Fibroblast of peridontal ligament (primary cell): ENCODE data around the gene SRGAP1.
"Not testable (repeated sequence)": the region's sequence is repeated elsewhere in the genome, so short reads cannot be mapped to it uniquely, and the experiment has no call there.

Experiments used
- DNase-seq: peaks from one replicate; pipeline ENCODE4 v3.0.0-alpha.2; 2010; ENCODE audit errors: extremely low read depth

Gene SRGAP1

DNA sequence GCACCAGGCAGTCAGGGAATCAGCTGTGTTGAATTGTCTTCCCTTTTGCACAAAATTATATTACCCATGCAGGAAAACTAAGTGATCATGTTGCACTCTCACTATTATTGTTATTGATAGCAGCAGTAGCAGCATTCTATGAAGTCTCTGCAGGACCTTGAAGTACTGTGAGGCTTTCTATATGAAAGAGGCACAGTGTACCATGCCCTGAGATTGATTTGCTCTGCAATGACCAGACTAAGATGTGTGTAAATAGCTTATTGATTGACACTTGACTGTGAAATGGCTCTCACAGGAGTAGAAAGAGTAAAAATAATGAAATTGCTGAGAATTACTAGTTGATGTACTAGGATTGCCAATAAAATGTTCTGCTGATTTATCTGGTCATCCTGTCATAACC lies 277.7 kb downstream of the SRGAP1 start:
- no peak for DNase-seq

DNA sequence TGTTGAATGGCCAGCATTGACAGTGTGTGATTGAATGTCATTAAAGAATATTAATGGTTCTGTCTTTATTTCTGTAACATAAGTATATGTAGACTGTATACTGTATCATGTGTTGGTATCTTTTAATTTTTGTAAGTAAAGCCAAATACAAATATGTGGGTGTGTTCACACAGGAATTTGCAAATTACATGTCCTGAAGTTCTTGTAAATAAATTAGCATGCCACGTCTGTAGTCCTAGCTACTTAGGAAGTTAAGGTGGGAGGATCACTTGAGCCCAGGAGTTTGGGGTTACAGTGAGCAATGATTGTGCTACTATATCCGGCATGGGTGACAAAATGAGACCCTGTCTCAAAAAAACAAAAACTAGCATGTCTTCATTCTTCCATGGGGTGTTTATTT lies 278.5 kb downstream of the SRGAP1 start:
- DNase-seq = no peak

DNA sequence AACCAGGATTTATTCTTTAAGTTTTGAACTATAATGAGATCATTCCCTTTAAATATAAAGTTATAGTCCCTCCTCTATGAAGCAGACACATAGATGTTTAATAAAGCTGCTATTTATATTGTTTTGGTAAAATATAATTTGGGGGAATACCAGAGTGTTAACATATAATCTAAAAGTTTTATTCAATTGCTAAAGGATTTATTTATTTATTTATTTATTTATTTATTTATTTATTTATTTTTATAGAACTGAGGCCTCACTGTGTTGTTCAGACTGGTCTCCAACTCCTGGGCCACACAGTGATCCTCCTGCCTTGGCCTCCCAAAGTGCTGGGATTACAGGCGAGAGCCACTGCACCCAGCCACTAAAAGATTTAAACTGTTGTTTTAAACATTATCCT lies 278.9 kb downstream of the SRGAP1 start:
- DNase-seq = no peak

DNA sequence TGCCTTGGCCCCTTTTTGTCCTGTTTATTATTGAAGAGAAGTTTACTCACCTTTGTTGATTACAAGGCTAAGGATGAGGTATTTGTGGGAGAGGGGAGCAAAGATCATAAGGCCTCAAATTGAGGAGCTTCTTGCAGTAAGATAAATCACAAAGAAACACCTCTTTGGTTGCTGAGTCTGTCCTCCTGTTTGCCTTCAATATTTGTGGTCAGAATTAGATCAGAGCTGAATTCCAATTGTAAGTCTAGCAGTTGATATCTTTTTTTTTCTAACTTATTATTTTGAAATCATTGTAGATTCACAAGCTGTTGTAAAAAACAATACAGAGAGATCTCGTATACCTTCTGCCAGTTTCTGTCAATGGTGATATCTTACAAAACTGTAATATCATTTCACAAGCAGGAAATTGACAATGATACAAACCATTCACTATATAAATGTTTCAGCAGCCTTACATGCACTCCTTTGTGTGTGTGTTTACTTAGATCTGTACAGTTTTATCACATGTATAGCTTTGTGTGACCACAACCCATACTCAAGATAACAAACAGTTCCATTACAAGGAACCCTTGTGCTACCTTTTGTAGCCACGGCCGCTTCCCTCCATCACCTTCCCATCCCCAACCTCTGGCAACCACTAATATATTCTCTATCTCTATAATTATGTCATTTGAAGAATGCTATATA lies 280.2 kb downstream of the SRGAP1 start:
- DNase-seq = peak; percentile 41

DNA sequence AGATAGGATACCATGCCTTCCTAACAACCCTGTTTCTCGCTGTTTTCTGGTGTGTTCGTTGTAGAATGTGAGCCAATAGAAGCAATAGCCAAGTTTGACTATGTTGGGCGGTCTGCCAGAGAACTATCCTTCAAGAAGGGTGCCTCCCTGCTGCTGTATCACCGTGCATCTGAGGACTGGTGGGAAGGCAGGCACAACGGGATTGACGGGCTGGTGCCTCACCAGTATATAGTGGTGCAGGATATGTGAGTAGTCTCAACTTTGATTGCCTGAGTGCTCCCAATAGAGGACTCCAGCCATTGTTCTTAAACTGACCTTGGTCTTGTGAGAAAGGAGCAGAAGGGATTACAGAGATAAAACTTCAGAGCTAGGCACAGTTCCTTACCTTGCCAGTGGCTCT lies 281.4 kb downstream of the SRGAP1 start:
- DNase-seq = no peak

DNA sequence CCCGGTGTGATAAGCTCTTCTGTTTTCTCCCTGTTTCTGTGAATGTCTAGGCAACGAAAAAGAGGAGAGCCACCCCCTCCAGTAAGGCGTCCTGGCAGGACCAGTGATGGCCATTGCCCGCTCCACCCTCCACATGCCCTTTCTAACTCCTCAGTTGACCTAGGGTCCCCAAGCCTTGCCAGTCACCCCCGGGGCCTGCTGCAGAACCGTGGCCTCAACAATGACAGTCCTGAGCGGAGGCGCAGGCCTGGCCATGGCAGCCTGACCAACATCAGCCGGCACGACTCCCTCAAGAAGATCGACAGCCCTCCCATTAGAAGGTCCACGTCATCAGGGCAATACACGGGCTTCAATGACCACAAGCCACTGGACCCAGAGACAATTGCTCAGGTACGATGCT lies 283.3 kb downstream of the SRGAP1 start:
- no peak for DNase-seq

DNA sequence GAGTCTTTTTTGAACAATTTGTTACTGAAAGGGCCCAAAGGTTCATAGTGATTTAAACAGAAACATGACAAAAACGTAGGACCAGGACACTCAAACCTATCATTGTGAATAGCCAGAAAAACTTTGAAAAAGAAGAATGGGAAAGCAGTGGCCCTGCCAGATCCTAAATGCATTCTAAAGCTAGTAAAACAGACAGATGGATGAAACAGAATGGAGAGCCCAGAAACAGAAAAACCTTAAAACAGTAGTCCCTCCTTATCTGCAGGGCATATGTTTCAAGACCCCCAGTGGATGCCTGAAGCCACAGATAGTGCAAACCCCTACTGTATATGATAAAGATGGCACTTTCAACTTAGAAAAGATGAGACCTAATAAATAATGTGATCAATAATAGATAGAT lies 283.9 kb downstream of the SRGAP1 start:
- no peak for DNase-seq

DNA sequence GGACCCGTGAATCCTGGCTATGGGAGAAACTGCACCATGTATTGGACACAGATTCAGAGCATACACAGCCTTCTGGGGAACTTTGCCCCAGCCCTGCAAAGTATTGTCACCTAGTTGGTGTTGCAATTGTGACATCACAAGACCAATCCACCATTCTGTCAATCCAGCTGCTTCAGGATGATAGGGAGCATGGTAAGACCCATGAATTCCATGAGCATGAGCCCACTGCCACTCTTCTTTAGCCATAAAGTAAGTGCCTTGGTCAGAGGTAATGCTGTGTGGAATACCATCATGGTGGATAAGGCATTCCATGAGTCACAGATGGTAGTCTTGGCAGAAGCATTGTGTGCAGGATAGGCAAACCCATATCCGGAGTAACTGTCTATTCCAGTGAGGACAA lies 286.0 kb downstream of the SRGAP1 start:
- DNase-seq = not testable (repeated sequence)

DNA sequence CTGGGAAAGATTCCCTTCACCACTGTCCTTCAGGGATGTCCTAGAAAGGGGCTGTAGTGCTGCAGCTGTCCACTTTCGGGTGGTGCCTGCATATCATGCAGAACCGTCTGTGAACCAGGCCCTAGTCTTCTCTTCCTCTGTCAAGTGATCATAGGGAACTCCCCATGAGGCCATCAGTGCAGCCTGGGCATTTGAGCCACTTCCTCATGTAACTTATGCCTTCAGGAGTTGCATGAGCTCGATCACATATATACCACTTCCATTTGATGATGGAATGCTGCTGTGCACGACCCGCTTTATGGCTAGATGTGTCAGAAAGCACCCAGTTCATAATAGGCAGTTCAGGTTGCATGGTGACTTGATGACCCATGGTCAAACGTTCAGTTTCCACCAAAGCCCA lies 287.0 kb downstream of the SRGAP1 start:
- not testable (repeated sequence) for DNase-seq

DNA sequence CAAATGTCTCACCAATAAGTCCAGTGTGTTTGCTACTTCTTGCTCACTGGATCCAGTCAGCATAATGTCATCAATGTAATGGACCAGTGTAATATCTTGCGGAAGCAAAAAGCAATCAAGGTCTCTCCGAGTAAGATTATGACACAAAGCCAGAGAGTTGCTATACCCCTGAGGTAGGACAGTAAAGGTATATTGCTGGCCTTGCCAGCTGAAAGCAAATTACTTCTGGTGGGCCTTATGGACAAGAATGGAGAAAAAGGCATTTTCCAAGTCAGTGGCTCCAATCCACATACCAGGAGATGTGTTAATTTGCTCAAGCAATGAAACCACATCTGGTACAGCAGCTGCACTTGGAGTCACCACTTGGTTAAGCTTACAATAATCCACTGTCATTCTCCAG lies 288.2 kb downstream of the SRGAP1 start:
- DNase-seq = not testable (repeated sequence)

DNA sequence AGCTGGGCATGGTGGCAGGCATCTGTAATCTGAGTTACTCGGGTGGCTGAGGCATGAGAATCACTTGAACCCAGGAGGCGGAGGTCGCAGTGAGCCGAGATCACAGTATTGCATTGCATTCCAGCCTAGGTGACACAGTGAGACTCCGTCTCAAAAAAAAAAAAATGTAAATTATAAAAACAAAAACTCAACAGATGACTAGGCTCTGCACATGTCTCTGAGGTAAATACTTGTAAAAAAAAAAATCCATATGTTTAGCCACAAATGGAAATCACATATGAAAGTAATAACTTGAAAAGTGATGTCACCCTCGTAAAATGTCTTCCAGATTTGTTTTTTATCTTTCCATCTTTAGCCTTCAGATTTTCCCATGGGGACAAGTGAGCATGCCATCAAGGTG lies 292.6 kb downstream of the SRGAP1 start:
- DNase-seq = peak; percentile 25

DNA sequence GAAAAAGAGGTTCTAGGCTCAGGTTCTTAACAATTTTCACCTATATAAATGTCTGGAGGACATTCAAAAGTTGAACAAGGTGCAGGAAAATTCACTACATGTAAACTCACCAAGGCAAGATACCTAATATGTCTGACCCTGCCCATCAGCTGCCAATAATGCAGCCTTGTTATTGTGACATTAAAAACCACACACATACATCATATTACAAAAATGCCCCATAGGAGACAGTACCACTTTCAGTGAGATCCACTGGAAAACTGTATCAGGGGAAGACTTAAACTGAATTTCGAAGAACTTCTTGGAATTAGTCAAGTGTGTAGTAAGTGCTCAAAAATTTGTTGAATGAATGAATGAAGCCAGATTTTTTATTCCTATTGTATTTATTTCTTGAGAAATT lies 294.5 kb downstream of the SRGAP1 start:
- no peak for DNase-seq

DNA sequence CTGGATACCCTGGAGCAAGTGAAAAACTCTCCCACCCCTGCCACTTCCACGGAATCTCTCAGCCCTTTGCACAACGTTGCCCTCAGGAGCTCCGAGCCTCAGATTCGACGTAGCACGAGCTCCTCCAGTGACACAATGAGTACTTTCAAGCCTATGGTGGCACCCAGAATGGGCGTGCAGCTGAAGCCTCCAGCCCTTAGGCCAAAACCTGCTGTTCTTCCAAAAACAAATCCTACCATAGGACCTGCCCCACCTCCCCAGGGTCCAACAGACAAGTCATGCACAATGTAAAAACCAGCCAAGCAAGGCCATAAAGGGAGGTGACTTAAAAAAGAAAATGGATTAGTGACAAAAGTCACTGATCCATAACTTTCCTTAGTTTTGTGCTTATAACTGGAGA lies 297.9 kb downstream of the SRGAP1 start:
- DNase-seq = no peak

DNA sequence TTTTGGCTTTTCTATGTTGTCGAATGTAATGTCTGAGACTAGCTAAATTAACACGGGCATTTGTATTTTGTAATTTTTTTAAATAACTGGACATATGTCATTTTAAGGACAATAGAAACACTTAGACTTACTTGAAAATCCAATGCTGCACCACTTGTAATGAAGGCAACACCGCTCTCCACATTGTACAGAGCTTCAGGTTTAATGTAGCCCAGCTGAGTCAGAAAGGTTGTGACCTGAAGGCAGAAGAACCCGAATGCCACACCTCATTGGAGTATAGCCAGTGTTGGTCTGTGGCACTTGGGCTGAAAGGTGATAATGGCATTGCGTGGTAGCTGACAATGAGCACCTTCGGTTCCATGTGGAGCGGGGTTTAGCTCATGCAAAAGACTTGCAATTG lies 298.3 kb downstream of the SRGAP1 start:
- no peak for DNase-seq

DNA sequence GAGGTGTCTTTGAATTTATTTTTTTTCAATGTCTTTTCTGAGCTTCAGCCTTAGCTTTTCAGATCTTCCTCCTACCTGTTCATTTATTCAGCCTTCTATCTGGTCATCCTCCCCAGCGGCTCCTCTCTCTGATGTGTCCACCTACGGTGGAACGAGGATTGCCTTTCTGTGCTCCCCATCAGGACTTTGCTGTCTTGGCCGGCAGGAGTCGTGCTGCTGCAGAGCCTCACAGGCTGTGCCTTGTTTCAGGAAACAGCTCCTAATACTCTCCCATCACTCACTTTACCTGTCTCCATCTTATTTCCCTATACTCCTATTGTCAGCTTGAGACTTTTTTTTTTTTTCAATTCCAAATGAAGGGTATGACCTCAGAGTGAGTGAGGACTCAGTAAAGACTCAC lies 300.7 kb downstream of the SRGAP1 start:
- DNase-seq = no peak

DNA sequence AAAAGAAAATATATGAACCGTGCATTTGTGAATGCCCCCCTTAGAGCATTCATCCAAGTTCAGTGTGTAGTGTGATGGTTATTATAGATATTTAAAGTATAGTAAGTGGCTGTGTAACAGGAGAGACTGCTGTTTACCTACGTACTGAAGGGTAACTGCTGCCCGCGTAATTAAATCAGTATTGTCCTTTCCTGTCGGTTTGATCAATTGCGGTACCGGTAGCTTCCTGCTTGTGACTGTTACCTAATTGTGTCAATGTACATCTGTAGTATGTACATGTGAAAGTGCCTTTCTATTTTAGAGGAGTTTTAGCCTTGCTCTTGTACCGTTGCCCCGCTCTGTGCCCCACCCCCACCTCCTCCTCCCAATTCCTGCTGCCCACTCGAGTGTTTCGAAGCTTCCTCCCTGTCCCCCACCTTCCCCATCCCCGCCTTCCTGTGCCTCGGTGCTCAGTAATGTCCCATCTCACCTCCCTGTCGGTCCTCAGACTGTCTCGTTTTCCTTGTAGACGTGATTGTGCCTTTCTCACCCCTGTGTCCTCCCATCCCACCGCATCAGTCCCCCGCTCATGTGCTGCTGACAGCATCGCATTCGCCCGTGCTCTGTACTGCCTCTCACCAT lies 302.6 kb downstream of the SRGAP1 start:
- no peak for DNase-seq

DNA sequence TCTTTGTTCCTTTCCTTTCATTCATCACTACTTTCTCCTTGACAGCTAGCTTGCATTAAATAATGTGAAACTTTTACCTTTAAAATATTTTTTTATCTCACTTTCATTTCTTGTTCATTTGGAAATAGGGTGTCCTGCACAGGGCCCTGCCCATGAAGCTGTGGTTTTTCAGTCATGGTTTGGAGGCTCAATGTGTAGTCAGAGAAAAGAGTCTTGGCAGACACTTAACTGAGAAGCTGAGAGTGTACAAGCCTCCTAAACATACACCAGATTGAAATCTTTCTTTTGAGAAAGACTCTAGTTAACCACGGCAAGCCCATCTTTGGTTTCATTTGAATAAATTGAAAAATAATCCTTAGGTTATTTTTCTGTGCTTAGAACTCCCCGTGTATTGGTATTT lies 303.4 kb downstream of the SRGAP1 start:
- DNase-seq = peak; percentile 74

DNA sequence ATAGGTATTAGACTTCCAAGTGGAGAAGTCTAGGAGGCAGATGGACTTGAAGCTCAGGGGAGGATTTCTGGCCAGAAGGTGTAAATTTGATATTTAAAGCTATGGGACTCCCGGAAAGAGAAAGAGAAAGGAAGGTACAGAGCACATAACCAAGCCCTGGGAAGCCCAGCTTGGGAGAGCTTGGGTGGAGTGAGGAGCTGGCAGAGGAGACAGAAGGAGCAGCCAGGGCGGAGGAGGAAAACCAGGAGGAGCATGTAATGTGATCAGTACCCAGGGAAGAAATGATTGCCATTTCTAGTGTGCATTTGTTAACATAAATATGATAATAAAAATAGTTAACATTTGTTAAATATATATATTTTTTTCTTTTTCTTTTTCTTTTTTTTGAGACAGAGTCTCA lies 310.2 kb downstream of the SRGAP1 start:
- no peak for DNase-seq

DNA sequence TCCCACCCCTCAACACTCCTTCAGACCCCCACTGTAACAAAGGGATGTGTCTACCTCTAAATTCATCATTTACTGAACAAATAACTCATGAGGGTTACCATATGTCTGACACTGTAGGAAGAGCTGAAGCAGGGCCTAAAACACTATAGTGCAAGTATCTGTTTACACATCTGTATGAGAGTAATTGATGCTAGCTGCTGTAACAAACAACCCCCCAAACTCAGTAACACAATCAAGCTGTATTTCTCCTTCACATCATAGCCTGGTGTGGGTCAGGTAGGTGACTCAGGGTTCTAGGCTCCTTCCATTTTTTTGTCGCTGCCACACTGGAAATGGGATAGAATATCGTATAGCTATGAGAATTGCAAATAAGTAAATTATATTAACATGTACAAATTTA lies 312.6 kb downstream of the SRGAP1 start:
- DNase-seq = no peak

DNA sequence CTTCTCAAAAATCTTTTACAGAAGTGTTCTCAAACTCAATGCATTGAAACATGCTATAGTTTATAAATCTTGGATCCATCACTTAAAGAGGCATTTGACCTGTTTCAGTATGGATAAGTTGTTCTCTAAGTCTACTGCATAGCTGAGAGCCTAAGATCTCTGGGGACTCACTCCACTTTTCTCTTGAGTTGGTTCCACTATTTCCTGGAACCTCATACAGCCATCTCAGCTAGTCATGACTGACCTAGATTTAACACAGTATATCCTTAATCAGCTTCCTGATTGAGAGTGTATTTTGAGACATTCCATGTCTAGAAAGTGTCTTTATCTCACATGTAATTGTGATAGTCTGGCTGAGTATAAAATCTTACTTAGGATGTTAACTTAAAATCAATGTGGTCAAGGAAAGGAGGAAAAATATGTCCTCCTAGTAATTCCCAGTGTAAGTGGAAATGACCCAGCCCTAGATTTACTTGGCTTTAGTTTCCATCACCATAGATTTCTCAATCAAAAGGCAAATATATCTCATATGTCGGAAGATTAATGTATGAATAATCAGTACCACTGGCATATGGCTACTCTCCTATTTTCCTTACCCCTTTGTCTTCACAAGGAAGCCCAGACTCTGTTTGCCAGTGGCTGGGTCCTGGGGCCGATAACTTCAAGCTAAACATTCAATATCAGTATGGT lies 315.7 kb downstream of the SRGAP1 start:
- DNase-seq = peak; percentile 79

DNA sequence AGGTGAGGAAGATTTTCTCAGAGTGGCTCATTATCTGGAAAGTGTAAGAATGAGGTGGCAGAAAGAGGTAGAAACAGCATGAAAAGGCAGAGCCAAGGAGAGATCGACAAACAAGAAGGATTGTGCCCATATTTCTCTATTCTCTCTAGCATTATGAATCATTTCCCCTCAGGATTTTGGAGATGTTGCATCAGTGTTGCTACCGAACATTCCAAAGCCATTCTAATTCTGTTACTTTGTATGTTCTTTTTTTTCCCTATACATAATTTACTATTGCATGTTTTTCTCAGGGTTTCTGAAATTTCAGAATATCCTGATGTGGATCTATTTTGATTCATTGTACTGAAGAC lies 316.2 kb downstream of the SRGAP1 start:
- DNase-seq = peak; percentile 95

DNA sequence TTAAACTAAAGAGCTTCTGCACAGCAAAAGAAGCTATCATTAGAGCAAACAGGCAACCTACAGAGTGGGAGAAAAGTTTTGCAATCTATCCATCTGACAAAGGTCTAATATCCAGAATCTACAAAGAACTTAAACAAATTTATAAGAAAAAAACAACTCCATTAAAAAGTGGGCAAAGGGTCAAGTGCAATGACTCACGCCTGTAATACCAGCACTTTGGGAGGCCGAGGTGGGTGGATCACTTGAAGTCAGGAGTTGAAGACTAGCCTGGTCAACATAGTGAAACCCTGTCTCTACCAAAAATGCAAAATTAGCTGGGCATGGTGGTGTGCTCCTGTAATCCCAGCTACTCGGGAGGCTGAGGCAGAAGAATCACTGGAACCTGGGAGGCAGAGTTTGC lies 322.1 kb downstream of the SRGAP1 start:
- not testable (repeated sequence) for DNase-seq

DNA sequence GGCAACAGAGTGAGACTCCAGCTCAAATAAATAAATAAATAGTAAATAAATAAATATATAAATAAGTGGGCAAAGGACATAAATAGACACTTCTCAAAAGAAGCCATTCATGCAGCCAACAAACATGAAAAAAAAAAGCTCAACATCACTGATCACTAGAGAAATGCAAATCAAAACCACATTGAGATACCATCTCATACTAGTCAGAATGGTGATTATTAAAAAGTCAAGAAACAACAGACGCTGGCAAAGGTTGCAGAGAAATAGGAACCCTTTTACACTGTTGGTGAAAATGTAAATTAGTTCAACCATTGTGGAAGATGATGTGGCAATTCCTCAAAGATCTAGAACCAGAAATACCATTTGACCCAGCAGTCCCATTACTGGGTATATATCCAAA lies 322.5 kb downstream of the SRGAP1 start:
- DNase-seq = peak; percentile 46
